Caco-2 (cell line): Measurements from ENCODE around the gene MRPL50. TPM values are rescaled to one million over a fixed set of nuclear protein-coding genes. Genes with fewer than 3 reads are reported as not detected.

ENCODE experiments used
- BruUV-seq: library from RNA; stranded (reverse); fragments of 400-500 nt; replicated peaks from 2 replicates; lab custom pipeline; 2021; lab: Mats Ljungman, UMichigan
- CTCF ChIA-PET: fragments of 300-600 bp; sonication (Branson Sonifier 250); formaldehyde crosslinking; loops from one replicate; lab custom pipeline; 2022; ENCODE audit warnings: antibody characterized with exemption; lab: Charles Lee
- POLR2A ChIA-PET: fragments of 300-600 bp; sonication (Branson Sonifier 250); formaldehyde crosslinking; loops from one replicate; lab custom pipeline; 2022; ENCODE audit warnings: antibody characterized with exemption; lab: Charles Lee
- DNase-seq, 2 experiments: peaks; one replicate each; pipeline versions ENCODE4 v3.0.0 to v3.0.0-alpha.2; 2020 to 2022
- H3K27me3 ChIP-seq: replicated peaks from 2 replicates; pipeline ENCODE4 v1.6.0; 2011; ENCODE audit warnings: low read length; ENCODE audit not compliant: control insufficient read depth, insufficient read depth
- H3K36me3 ChIP-seq: 2 replicates; pipeline ENCODE4 v1.5.1; 2011; ENCODE audit warnings: low read length; ENCODE audit not compliant: control insufficient read depth, insufficient read depth
- H3K4me1 ChIP-seq: fragments of 250-450 bp; sonication (Bioruptor Pico); 2 replicates; pipeline ENCODE4 v1.5.1; 2020; ENCODE audit warnings: mild to moderate bottlenecking
- H3K4me3 ChIP-seq: 2 replicates; pipeline ENCODE4 v1.5.1; 2011; ENCODE audit warnings: low read depth, mild to moderate bottlenecking, control low read depth, low read length
- H3K9me3 ChIP-seq: fragments of 250-450 bp; sonication (Bioruptor Pico); 2 replicates; pipeline ENCODE4 v1.5.1; 2020; ENCODE audit warnings: mild to moderate bottlenecking, moderate library complexity
- H3K27ac Mint-ChIP-seq: one replicate; pipeline ENCODE4 v1.8.0; 2022; ENCODE audit warnings: mixed read lengths; ENCODE audit not compliant: unreplicated experiment
- H3K27me3 Mint-ChIP-seq: one replicate; pipeline ENCODE4 v1.8.0; 2022; ENCODE audit warnings: mixed read lengths; ENCODE audit not compliant: insufficient read depth, unreplicated experiment
- H3K36me3 Mint-ChIP-seq: one replicate; pipeline ENCODE4 v1.8.0; 2022; ENCODE audit warnings: mild to moderate bottlenecking, mixed read lengths; ENCODE audit not compliant: insufficient read depth, unreplicated experiment
- H3K4me1 Mint-ChIP-seq: one replicate; pipeline ENCODE4 v1.8.0; 2022; ENCODE audit warnings: low read depth, mixed read lengths; ENCODE audit not compliant: unreplicated experiment
- H3K4me3 Mint-ChIP-seq: one replicate; pipeline ENCODE4 v1.8.0; 2022; ENCODE audit warnings: mild to moderate bottlenecking, moderate library complexity, mixed read lengths; ENCODE audit not compliant: unreplicated experiment
- H3K9me3 Mint-ChIP-seq: one replicate; pipeline ENCODE4 v1.8.0; 2022; ENCODE audit warnings: mixed read lengths; ENCODE audit not compliant: unreplicated experiment
- CTCF ChIP-seq, 2 experiments: fragments of 200-600 bp in 1 of 2; IDR thresholded peaks; 1 replicate in 1 of 2; 2 replicates in 1 of 2; pipeline versions ENCODE4 v1.5.1 to v1.8.0; 2011 to 2022; ENCODE audit warnings: antibody characterized with exemption in 1 of 2, control low read depth in 1 of 2, inconsistent platforms in 1 of 2, low read depth in 1 of 2, low read length in 1 of 2, mild to moderate bottlenecking in 1 of 2, moderate library complexity in 1 of 2; ENCODE audit not compliant: insufficient read depth in 1 of 2, severe bottlenecking in 1 of 2, unreplicated experiment in 1 of 2
- intact Hi-C: fragments of 100-400 bp; cut with micrococcal nuclease; formaldehyde crosslinking; loops from one replicate; pipeline ENCODE4 v1.10.0; 2022; ENCODE audit not compliant: unreplicated experiment
- total RNA-seq: library from RNA; stranded (reverse); gene quantifications from 2 replicates; pipeline ENCODE4 v1.2.3, GENCODE V29; 2022

The MRPL50 gene
- total RNA-seq, 1 experiment from 2014 or later: 15.6 TPM

GRCh38 chr9:101437806-101438232 lies 39.4 kb upstream of the MRPL50 start:
- peaks cover 3% of the 10 kb centered on the region; the same call in 1 of the 2 replicates for H3K9me3 ChIP-seq
- Mint-ChIP-seq H3K36me3 (no peaks in the 10 kb centered on the region), H3K4me1 (peaks cover 28% of the 10 kb centered on the region), H3K9me3 (no peaks in the 10 kb centered on the region), H3K4me3 (no peak overlapping the region), H3K27ac (no peak overlapping the region), H3K27me3 (no peaks in the 10 kb centered on the region)
- DNase-seq: no peak
- no peak for TF ChIP-seq CTCF (IDR thresholded peaks at IDR 0.05; ENCODE audit: insufficient read depth in 1 of 2, low read depth in 1 of 2, low read length in 1 of 2, severe bottlenecking in 1 of 2, unreplicated experiment in 1 of 2)
- intact Hi-C loops: no loop called here
- H3K4me1 ChIP-seq: peaks cover 31% of the 10 kb centered on the region
- BruUV-seq: no TSS peak
- H3K36me3 ChIP-seq: no peaks in the 10 kb centered on the region
- no peaks in the 10 kb centered on the region for H3K27me3 ChIP-seq
- ChIA-PET CTCF (no interaction called here), POLR2A (no interaction called here)
- no peak overlapping the region for H3K4me3 ChIP-seq

GRCh38 chr9:101435601-101436079 lies 37.2 kb upstream of the MRPL50 start, which contains the start of gene ALDOB:
Gene ALDOB, minus strand, starts transcription at chr9:101435774. Its CDS starts 4,887 bp downstream, at chr9:101430887.
- CTCF ChIA-PET: no interaction called here
- Histone ChIP-seq H3K4me1 (peaks cover 15% of the 10 kb centered on the region), H3K36me3 (no peaks in the 10 kb centered on the region), H3K9me3 (peaks cover 3% of the 10 kb centered on the region; the same call in 1 of the 2 replicates), H3K27me3 (no peaks in the 10 kb centered on the region), H3K4me3 (no peak within 1 kb of the TSS)
- intact Hi-C loops: no loop called here
- no peak within 1 kb of the TSS for H3K4me3 Mint-ChIP-seq
- no peak for DNase-seq
- no peaks in the 10 kb centered on the region for H3K27me3 Mint-ChIP-seq
- BruUV-seq: no TSS peak
- H3K9me3 Mint-ChIP-seq: no peaks in the 10 kb centered on the region
- H3K36me3 Mint-ChIP-seq: no peaks in the 10 kb centered on the region
- H3K27ac Mint-ChIP-seq: no peak within 1 kb of the TSS
- peaks cover 19% of the 10 kb centered on the region for H3K4me1 Mint-ChIP-seq
- no peak for TF ChIP-seq CTCF (IDR thresholded peaks at IDR 0.05; ENCODE audit: insufficient read depth in 1 of 2, low read depth in 1 of 2, low read length in 1 of 2, severe bottlenecking in 1 of 2, unreplicated experiment in 1 of 2)
- POLR2A ChIA-PET: no interaction called here

DNA sequence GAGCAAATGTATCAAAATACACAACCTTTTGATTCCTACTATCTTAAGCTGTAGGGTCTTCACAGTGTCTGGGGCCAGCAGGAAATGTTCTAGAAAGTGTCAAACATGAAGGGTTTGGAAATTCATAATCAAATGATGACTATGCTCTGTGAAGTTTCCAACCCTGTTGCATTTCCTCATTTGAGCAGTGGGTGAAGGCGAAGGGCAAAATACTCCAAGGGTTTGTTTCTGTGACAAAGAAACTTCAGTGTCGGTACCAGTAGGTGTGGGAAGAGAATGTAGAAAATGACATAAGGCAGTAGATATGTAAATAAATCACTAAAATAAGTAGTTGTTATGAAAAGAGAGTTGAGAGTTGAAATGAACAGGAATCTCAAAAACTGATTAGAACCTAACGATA lies 36.6 kb upstream of the MRPL50 start:
- no peak for DNase-seq

More for the DNA sequence above, 36.6 kb upstream of the MRPL50 start:
- Histone ChIP-seq H3K9me3 (peaks cover 3% of the 10 kb centered on the region; the same call in 1 of the 2 replicates), H3K27me3 (no peaks in the 10 kb centered on the region), H3K4me1 (peaks cover 9% of the 10 kb centered on the region), H3K36me3 (no peaks in the 10 kb centered on the region), H3K4me3 (no peak overlapping the region)
- H3K4me3 Mint-ChIP-seq: no peak overlapping the region
- CTCF ChIA-PET: no interaction called here
- BruUV-seq: no TSS peak
- no peak for TF ChIP-seq CTCF (IDR thresholded peaks at IDR 0.05; ENCODE audit: insufficient read depth in 1 of 2, low read depth in 1 of 2, low read length in 1 of 2, severe bottlenecking in 1 of 2, unreplicated experiment in 1 of 2)
- intact Hi-C loops: no loop called here
- POLR2A ChIA-PET: no interaction called here
- H3K27ac Mint-ChIP-seq: no peak overlapping the region
- no peaks in the 10 kb centered on the region for H3K9me3 Mint-ChIP-seq
- no peaks in the 10 kb centered on the region for H3K27me3 Mint-ChIP-seq
- no peaks in the 10 kb centered on the region for H3K36me3 Mint-ChIP-seq
- peaks cover 19% of the 10 kb centered on the region for H3K4me1 Mint-ChIP-seq
